GM19238 (cell line): ENCODE results near the gene SVBP.
A peak's percentile ranks its signal among the peaks of the same experiment; 100 is the strongest.
"Not testable (repeated sequence)": the region's sequence is repeated elsewhere in the genome, so short reads cannot be mapped to it uniquely, and the experiment has no call there.

Experiments
- DNase-seq: peaks from one replicate; pipeline ENCODE4 v3.0.0; 2011; ENCODE audit warnings: low spot score; ENCODE audit not compliant: insufficient read length

Gene SVBP

GRCh38 chr1:42816585-42817439, at the start of gene SVBP, which contains the start of gene ERMAP:
SVBP (minus strand) TSS chr1:42817397; CDS start chr1:42816544, 853 bp downstream.
ERMAP (plus strand) TSS chr1:42817122; CDS start chr1:42830449, 13,327 bp downstream.
- peak; percentile 90 for DNase-seq

GRCh38 chr1:42866549-42866948, 49.4 kb upstream of the SVBP start:
- DNase-seq = no peak

- DNase-seq = no peak
These were observed 43.8 kb upstream of the SVBP start for GRCh38 chr1:42861014-42861399.

- no peak for DNase-seq
These were observed 43.3 kb upstream of the SVBP start for GRCh38 chr1:42860339-42861013.

GRCh38 chr1:42859366-42859765, 42.2 kb upstream of the SVBP start:
- DNase-seq = not testable (repeated sequence)

GRCh38 chr1:42856554-42856953, 39.4 kb upstream of the SVBP start:
- DNase-seq = not testable (repeated sequence)

GRCh38 chr1:42853116-42853884, 36.1 kb upstream of the SVBP start:
- DNase-seq = no peak

- no peak for DNase-seq
These were observed 35.4 kb upstream of the SVBP start for GRCh38 chr1:42852608-42852980.

- DNase-seq = no peak
These were observed 34.9 kb upstream of the SVBP start for GRCh38 chr1:42851960-42852607.

- DNase-seq = no peak
These were observed 34.2 kb upstream of the SVBP start for GRCh38 chr1:42851420-42851819.

GRCh38 chr1:42849944-42850343, 32.7 kb upstream of the SVBP start:
- DNase-seq = no peak

- DNase-seq = no peak
These were observed 31.8 kb upstream of the SVBP start for GRCh38 chr1:42848823-42849537.

- DNase-seq = no peak
These were observed 30.7 kb upstream of the SVBP start for GRCh38 chr1:42847721-42848460.

- no peak for DNase-seq
These were observed 30.0 kb upstream of the SVBP start for GRCh38 chr1:42847111-42847595.

GRCh38 chr1:42846257-42847110, 29.3 kb upstream of the SVBP start, which contains the start of gene ZNF691:
ZNF691 (plus strand) TSS chr1:42846613; CDS start chr1:42849659, 3,046 bp downstream.
- DNase-seq = peak; percentile 92

GRCh38 chr1:42845866-42846256, 28.7 kb upstream of the SVBP start:
- no peak for DNase-seq

- no peak for DNase-seq
These were observed 28.0 kb upstream of the SVBP start for GRCh38 chr1:42845193-42845592.

- no peak for DNase-seq
These were observed 27.5 kb upstream of the SVBP start for GRCh38 chr1:42844592-42845140.
